HG03439 (cell line): ENCODE measurements around the gene C9orf72.

Source experiments
- ATAC-seq: cut with Tn5 transposase; IDR thresholded peaks from one replicate; pipeline ENCODE4 v1.9.1; 2021; ENCODE audit warnings: mild to moderate bottlenecking, moderate library complexity; ENCODE audit not compliant: unreplicated experiment

C9orf72 gene

DNA sequence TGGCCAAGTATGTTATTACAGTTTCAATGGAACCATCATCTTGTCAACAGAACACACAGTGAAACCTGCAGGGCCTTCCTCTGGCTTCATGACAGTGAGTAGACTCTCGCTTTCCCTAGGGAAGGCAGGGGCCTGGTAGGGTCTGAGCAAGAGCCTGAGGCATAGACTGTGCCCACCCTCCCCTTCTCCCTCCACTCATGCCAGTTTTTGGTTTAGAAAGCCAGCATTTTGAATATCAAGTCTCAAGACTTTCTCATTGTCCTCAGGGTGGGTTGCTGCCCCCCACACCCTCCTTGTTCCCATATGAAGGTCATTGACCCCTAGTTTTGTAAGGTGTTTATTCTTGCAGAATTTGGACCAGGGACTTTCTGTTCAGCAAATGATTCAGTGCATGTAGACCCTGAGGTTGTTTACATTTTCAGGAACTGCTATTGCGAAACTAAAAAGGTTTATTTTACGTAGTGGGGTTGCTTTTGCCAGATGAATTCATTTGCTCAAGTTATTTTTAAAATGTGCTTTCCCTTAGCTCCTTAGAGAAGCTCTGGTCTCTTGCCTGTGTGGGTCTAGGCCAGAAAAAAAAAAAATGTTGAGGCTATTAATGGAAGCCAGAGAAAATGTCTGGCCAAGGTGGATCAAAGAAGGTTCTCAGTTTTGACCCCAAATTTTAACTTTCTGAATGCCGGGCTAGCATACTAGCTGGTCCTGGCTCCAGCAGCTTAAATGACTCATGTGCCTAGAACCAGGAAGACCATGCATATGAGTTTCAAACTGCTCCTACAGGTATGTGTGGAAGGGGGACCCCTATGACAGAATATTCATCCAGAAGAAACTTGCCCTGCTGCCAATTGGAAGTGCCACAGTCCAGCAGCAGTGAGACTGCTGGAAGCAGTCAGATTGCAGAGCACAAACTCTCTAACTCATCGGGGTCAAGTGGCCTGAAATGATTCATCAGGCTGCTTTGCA lies 33.5 kb downstream of the C9orf72 start:
- ATAC-seq, result no peak

DNA sequence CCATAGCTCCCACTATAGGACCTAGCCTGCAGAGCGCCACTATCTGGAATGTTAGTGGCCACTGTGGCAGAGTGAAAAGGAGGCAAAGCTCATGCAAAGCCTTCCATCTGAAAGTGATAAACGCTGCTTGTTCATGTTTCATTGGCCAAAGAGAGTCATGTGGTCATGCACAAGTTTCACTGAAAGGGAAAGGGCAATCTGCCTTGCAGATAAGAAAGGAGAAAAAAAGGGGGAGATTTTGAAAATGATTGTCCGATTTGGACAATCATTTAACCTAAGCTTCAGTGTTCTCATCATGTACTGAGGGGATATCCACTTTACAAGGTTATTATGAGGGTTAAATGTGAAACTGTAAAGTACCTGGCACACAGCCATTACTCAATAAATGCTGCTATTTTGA lies 34.6 kb downstream of the C9orf72 start:
- peak; percentile 31 for ATAC-seq

DNA sequence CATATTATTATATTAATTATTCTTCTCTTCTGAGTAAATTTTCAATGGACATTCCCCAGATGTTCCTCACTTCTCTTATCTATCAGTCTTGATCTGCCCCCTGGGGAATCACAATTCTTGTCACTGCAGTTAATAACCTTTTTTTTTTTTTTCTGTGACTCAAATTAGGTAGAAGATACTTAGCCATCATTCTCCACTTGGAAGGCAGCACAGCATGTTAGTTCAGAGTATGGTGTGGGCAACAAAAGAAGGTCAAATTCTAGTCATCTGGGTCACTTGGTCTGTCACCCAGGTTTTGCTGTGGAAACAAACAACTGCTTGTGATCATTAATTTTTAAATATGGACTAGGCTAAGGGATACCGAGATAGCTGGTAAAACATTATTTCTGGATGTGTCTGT lies 35.5 kb downstream of the C9orf72 start:
- no peak for ATAC-seq

DNA sequence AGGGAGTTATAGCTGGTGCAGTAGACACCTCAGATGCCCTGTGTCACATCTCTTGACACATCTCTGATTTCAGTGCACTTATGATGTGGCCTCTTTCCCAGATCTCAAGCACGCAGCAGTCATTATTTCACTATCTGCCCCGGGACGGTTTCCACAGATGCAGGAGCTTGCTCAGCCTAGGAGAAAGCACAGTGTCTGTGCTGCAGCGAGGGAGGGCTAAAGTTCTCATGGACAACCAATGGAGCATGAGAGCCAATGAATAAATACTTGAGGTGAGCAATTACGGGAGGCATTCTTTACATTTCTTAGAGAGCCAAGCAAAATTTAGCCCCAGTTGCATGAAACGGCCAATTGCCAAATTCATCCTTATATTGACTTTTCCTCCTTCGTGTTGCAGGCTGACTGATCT lies 36.2 kb downstream of the C9orf72 start:
- ATAC-seq, result no peak

DNA sequence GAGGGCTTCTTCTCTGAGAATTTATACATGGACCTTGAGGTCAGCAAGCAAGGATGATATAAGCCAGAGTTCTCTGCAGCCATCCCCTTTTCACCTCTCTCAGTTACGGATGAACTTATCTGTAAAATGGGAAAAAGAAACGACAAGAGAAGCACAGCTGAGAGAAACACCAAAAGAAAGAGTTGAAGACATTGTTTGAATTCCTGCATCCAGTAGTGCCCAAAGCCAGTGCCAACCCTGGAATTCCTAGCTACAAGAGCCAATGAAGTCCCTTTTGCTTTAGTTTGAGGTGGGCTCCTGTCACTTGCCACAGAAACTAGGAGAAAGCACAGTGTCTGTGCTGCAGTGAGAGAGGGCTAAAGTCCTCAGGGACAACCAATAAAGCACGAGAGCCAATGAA lies 37.1 kb downstream of the C9orf72 start:
- no peak for ATAC-seq

DNA sequence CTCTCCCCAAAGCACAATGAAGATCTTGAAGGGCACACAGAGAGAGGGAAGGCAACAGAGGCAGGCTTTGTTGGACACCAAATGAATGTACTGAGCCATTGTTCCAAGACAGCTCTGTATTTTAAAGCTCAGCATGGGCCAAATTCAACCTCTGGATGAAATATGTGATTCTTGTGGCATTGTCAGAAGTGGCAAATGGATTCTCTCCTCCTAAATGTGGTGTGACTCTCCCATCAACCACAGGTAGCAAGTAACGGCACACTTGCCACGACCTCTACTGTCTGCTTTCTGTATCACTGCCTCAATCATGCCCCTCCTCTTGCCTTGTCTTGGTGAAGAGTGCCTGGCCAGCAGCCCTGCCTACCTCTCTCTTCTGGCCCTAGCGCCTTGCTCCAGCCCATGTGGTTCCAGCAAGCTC lies 37.6 kb downstream of the C9orf72 start:
- peak; percentile 66 for ATAC-seq

DNA sequence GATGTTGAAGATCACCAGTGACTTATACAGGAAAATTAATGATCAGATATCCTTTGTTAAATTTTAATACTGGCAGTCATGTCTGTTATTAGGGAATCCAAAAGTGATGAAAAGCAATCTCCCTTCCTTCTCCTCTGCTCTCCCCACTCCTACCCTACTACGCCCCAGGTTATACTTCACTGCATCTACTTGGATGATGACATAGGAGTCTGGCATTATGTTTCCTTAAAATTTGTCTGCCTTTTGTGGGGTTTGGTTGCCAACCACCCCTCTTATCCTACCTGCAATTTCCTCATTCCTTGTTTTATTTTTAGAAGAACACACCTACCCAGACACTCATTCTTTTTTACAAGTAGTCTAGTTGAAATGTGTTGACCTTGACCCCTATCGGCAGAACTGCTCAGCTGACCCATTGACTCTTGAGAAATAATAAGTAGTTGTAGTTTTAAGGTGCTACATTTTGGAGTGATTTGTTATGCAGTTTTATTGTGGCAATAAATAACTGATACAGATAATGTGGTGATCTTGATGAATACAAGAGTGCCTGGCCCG lies 38.5 kb downstream of the C9orf72 start:
- no peak for ATAC-seq

DNA sequence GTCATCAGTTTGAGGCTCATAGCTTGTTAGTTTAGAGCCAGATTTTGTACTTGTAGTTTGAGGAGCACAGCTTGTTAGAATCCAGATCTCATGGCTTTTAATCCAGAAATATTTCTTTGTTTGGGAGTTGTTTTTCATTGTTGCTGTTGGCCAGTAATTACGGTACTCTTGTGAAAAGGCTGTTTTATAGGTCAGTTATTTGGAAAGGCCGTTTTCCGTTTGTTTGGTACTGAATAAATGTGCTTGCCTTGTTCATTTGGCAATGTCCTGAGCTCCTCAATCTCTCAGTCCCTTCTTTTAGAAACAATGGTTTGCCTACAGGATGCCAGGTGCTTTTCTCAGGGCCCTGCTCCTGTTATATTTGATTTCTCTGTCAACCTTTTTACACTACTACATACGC lies 39.1 kb downstream of the C9orf72 start:
- no peak for ATAC-seq

DNA sequence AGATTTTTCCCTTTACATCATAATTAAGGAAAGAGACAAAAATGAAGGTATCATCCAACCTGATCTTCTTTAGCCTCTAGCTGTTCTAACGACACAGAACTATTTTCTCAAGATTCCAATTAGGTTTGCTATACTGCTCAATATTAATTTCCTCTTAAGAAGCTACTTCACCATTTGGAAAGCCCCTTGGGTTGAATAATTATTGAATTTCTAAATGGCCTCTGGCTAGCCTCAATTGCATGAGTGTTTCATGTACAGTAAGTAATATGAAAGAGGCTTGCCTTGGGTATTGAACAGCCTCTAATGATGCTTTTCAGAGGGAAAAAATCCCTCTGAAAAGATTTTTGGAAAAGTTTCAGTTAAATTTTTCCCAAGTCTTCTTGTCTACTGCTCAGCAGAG lies 40.0 kb downstream of the C9orf72 start:
- no peak for ATAC-seq

DNA sequence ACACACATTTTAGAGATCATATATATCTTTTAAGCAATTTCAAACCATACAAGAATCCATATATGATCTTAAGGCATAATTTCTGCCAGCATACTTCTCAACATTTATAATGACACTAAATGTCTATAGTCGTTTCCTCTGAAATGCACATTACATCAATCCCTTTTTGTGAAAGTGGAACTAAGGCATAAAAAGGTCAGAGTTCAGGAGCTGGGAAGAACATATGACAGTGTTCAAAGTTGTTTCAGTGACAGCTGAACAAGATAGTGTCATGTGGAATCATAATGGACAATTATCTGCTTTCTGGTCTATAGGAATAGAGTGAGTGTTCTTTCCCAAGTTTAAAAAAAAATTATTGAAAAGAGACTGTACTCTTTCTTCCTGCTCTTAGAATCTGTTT lies 41.2 kb downstream of the C9orf72 start:
- no peak for ATAC-seq

DNA sequence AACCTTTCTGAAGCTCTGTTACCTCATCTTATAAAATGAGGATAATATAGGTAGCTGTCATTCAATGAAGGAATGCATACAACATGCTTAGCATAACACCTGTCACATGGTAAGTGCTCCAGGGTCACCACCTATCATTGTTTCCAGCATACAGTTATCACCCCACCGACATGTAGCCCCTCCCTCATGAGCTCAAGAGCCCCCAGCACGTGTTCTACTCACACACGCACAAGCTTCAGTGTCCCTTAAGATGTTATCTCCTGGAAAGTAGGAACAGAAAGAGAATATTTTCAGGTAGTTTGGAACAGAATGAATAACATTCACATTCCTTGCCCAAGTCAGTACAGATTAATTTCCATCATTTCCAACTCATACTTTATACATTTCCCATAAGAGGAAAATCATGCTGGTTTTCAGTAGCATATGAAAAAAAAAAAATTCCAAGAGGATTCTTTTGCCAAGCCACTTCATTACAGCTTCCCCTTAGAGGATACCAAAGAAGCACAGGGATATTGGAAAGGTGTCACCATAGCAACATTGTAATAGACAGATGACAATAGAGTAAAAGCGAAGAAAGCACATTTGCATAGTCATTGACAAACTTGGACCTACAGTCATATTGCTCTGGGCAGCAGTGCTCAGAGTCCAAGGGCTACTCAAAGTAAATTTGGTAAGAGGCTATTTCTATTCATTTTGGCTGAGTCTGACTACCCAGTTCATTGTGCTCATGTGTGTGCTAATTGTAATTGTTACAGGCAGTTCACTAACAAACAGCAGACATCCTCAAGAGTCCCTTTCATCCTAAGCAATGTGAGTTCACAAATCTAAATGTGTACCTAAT lies 42.1 kb downstream of the C9orf72 start:
- ATAC-seq, result no peak

DNA sequence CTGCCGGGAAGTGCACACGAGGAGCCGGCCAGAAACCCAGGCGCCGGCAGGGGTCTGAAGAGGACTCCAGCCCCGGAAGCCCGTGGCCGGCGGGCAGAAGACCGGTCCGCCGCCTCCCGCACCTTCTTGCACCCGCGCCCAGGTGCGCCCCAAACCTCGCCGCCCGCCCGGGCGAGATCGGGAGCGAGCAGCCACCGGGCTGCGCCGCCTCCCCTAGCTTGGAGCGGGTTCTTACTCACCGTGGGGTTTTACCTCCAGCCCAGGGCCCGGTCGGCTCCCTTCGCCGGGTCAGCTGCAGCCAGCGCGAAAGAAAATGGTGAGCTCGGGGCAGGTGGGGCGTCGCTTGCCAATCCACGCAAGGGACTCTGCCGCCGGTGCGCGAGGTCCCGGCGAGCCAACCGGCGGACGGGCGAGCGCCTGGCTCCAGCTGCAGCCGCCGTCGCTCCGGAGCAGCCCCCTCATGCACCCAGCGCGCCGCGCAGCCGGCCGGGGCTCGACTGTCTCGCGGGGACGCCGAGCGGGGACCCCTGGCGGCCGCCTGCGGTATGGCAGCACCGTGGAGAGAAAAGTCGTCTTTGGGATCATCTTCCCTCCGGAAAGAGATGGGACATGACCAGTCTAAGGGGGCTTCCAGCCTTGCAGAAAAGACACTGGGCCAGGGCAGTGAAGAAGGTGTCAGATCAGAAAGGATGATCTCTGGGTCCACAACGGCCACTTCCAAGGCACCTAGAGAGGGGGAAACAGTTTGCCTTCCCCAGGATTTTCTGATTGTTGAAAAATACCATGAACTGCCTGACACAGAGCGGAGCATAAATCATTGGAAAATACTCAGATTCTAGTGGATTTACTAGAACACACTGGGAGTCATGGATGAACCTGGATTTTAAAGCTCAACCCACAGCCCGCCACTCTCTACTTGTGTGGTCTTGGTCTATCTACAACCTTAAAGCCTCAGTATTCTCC lies 43.7 kb downstream of the C9orf72 start, which contains the start of gene MOB3B:
Gene MOB3B, minus strand, starts transcription at position 499 of the 963 bp plus-strand sequence. CDS start 74,264 bp downstream, outside the sequence.
- peak; percentile 87 for ATAC-seq

DNA sequence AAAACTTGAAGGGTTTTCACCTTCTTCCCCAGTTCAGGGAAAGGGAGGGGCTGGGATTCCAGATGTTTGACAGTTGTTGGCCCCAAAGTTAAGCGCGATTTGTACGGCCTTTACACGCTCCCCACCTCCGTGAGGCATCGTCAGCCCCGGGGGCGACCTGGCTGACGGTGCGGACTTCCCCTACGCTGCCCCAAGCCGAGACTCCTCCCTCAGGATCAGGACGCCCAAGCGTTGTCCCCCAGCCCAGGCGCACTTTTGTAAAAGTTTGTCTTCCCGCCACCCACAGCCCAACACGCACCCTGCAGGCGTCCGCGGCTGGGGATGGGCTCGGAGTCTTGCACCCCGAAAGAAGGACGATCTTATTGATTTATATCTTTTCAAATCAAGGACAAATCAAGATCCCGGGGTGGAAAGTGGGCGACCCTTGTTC lies 44.4 kb downstream of the C9orf72 start:
- peak; percentile 42 for ATAC-seq

DNA sequence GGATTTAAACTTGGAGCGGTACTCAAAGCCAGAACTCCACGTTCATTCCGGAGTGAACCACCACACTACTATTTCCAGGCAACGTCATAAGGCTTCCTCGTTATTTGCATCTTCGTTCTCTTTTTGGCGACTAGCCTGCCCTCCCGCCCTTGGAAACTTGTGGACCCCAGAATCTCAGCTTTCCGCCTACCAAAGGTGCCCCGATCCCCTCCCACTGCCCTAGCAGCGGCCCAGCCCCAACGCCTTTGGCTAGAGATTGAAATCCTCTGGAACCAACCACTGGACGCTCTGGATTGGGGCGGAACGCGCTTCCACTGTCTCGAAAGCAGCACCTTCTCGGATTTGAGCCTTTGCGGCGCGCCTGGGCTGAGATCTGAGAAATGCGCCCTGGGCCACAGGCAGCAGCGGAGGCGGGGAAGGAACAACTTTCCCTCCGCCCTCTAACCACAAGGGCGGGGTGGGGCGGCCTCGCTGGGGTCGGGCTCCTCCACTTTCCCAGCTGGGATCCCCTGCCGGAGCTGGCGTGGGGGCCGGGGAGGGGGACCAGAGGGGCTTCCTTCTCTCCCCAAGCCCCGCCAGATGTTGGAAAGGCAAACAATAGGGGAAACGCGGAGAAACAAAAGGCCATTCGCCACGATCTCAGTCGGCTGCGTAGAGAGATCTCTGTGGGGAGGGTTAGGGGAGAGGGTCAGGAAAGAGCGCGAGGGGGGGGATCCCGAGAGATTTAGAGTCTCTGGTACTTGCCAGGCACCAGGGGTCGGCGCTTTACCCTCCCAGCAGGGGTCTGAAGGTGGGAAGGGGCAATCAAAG lies 45.0 kb downstream of the C9orf72 start:
- ATAC-seq, result peak; percentile 50

DNA sequence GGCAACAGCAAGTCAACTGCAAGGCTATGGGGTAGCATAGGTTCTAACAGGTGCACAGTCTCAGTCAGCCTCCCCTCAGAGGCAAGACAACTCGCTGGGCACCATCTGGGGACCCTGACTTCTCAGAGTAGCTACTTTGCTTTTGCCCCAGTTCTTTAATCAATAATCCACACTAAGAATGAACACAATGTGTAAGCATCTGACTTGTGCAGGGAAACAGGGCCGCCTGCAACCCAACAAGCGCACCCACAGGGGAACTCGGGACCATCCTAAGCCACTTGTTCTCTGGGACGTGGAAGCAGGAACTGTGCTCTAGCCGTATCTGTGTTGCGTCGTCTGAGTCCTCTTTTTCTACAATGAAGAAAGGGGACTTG lies 45.6 kb downstream of the C9orf72 start:
- no peak for ATAC-seq

DNA sequence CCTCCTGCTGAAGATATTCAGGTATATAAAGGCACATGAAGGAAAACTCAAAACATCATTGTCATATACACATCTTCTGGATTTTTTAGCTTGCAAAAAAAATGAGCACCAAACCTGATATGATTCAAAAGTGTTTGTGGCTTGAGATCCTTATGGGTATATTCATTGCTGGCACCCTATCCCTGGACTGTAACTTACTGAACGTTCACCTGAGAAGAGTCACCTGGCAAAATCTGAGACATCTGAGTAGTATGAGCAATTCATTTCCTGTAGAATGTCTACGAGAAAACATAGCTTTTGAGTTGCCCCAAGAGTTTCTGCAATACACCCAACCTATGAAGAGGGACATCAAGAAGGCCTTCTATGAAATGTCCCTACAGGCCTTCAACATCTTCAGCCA lies 49.0 kb downstream of the C9orf72 start, which contains the start of gene IFNK:
Gene IFNK, plus strand, starts transcription at position 55 of the 400 bp plus-strand sequence. Its CDS starts 47 bp downstream, at position 102.
- ATAC-seq, result no peak

DNA sequence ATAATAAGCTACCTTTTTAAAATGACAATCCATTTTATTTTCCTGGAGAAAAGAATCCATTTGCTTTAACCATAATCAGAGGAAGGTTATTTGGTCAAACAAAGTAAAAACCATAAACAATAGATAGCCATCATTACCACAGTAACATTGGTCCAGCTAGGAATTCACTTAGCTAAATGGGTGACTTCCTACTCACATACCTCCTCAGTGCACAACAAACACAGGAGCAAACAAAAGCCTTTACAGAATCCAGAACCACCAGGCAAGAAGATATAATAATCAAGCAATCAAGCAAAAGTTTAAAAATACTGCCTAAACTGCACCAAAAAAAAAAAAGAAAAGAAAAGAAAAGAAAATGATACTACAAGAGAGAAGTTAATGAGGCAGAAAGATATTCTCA lies 50.1 kb downstream of the C9orf72 start:
- no peak for ATAC-seq

DNA sequence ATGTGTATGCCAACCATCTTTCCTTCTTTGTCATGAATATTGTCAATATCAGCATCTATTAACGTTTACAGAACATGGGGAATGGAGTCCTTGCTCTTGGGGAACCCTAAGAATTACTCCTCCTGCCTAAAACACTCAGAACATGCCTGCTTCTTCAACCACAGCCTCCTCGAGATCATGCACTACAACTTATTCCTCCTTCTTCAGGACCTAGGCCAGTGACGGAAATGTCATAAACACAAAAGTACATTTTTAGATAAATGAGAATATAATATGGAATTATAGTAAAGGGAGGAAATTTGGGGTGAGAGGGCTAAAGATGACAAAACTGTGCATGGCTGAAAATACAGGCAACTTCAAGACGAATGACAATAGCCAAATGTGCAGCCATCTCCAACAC lies 52.3 kb downstream of the C9orf72 start:
- no peak for ATAC-seq
